ENCODE results near the gene STK31. TPM values are rescaled to one million over a fixed set of nuclear protein-coding genes. Genes with fewer than 3 reads are reported as not detected.

Gene STK31
- total and polyA plus RNA-seq, 10 of the 15 experiments (the other 5 are each of a cell fraction or from before 2014, with no cell fraction given), result 0.08 to 0.49 (median 0.17) TPM; not detected in 1

- TF ChIP-seq CTCF (IDR thresholded peaks at IDR 0.05 in 2 of 3, conservative IDR thresholded peaks at IDR 0.05 in 1 of 3; ENCODE audit: control insufficient read depth in 2 of 3, extremely low read depth in 1 of 3, insufficient read depth in 1 of 3, low read depth in 3 of 3, low read length in 3 of 3) (no peak), NBN (IDR thresholded peaks at IDR 0.05) (no peak)
- no peak overlapping the region for H3K9ac ChIP-seq (ENCODE audit: control insufficient read depth, insufficient read depth, low read length)
- ChIA-PET POLR2A (no interaction called here), CTCF (no interaction called here), RAD21 (ENCODE audit: unreplicated experiment) (no interaction called here), SMC1A (ENCODE audit: uncharacterized antibody, unreplicated experiment) (no interaction called here)
- H3K36me3 ChIP-seq (ENCODE audit: control insufficient read depth in 2 of 2, insufficient read depth in 2 of 2, low read length in 1 of 2), result no peaks in the 10 kb centered on the region
- no peak overlapping the region for H3K4me2 ChIP-seq (ENCODE audit: control insufficient read depth, insufficient read depth)
- no peaks in the 10 kb centered on the region for H3K79me2 ChIP-seq (ENCODE audit: control insufficient read depth, insufficient read depth, low read length)
- no peak overlapping the region for H3K4me3 ChIP-seq
- no peak for ATAC-seq
- H3K27me3 ChIP-seq (replicated peaks in 1 of 2; ENCODE audit: control insufficient read depth in 2 of 2, insufficient read depth in 2 of 2, low read length in 1 of 2), result no peaks in the 10 kb centered on the region
- no peaks in the 10 kb centered on the region for H3K4me1 ChIP-seq (ENCODE audit: control insufficient read depth, insufficient read depth, low read length)
- H3K27ac ChIP-seq (ENCODE audit: control insufficient read depth, insufficient read depth), result no peak overlapping the region
- FAIRE-seq, result no peak
- H2AFZ ChIP-seq (ENCODE audit: control insufficient read depth, low read depth, low read length), result no peak overlapping the region
- H4K20me1 ChIP-seq (ENCODE audit: control insufficient read depth, insufficient read depth), result no peaks in the 10 kb centered on the region
- no peaks in the 10 kb centered on the region; the same call in 1 of the 3 replicates for H3K9me3 ChIP-seq (replicated peaks; ENCODE audit: control insufficient read depth, insufficient read depth, low read length)
- in situ Hi-C loops (cut with MboI), result no loop called here
- no TSS peak for BruUV-seq (replicated peaks)
- intact Hi-C loops (cut with micrococcal nuclease; ENCODE audit: unreplicated experiment), result no loop called here
- DNase-seq (ENCODE audit: low read depth, low spot score), result no peak
These were observed 32.0 kb downstream of the STK31 start for GRCh38 chr7:23742051-23742450.

DNA sequence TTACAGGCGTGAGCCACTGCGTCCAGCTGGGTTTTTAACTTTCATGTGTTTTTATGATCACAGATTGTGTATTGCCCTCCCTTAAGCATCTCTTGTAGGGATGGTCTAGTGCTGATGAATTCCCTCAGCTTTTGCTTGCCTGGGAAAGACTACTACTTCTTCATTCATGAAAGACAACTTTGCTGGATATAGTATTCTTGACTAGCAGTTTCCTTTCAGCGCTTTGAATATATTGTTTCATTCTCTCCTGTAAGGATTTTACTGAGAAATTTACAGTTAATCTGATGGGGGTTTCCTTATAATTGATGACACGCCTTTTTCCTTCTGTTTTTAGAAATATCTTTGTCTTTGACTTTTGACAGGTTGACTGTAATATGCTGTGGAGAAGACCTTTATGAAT, 33.2 kb downstream of the STK31 start:
- DNase-seq (ENCODE audit: low read depth, low spot score), result no peak
- ChIA-PET CTCF (no interaction called here), SMC1A (ENCODE audit: uncharacterized antibody, unreplicated experiment) (no interaction called here), RAD21 (ENCODE audit: unreplicated experiment) (no interaction called here), POLR2A (interaction anchor here (0.7 kb wide), 1 partner anchor 641 kb away, joined by 5 read pairs; no protein-coding TSS in a partner anchor)
- no TSS peak for BruUV-seq (replicated peaks)
- no peaks in the 10 kb centered on the region for H4K20me1 ChIP-seq (ENCODE audit: control insufficient read depth, insufficient read depth)
- no peak overlapping the region for H3K4me2 ChIP-seq (ENCODE audit: control insufficient read depth, insufficient read depth)
- no peaks in the 10 kb centered on the region; the same call in 1 of the 3 replicates for H3K9me3 ChIP-seq (replicated peaks; ENCODE audit: control insufficient read depth, insufficient read depth, low read length)
- intact Hi-C loops (cut with micrococcal nuclease; ENCODE audit: unreplicated experiment), result no loop called here
- H3K9ac ChIP-seq (ENCODE audit: control insufficient read depth, insufficient read depth, low read length), result no peak overlapping the region
- in situ Hi-C loops (cut with MboI), result no loop called here
- H3K36me3 ChIP-seq (ENCODE audit: control insufficient read depth in 2 of 2, insufficient read depth in 2 of 2, low read length in 1 of 2), result no peaks in the 10 kb centered on the region
- no peaks in the 10 kb centered on the region for H3K4me1 ChIP-seq (ENCODE audit: control insufficient read depth, insufficient read depth, low read length)
- no peak overlapping the region for H3K27ac ChIP-seq (ENCODE audit: control insufficient read depth, insufficient read depth)
- no peak overlapping the region for H3K4me3 ChIP-seq
- 72% methylated on average over 4 of the region's 4 CpGs for WGBS (ENCODE audit: insufficient coverage, insufficient replicate concordance, low lambda C conversion rate, missing lambda C conversion rate)
- no peaks in the 10 kb centered on the region for H3K27me3 ChIP-seq (replicated peaks in 1 of 2; ENCODE audit: control insufficient read depth in 2 of 2, insufficient read depth in 2 of 2, low read length in 1 of 2)
- no peak for FAIRE-seq
- no peak overlapping the region for H2AFZ ChIP-seq (ENCODE audit: control insufficient read depth, low read depth, low read length)
- H3K79me2 ChIP-seq (ENCODE audit: control insufficient read depth, insufficient read depth, low read length), result no peaks in the 10 kb centered on the region
- no peak for ATAC-seq
- TF ChIP-seq ZNF217 (IDR thresholded peaks at IDR 0.05) (no peak), EGR1 (IDR thresholded peaks at IDR 0.05; ENCODE audit: borderline replicate concordance in 1 of 2, low read depth in 2 of 2, low read length in 2 of 2) (no peak), SMAD1 (IDR thresholded peaks at IDR 0.05; ENCODE audit: low read depth, partially characterized antibody) (no peak), BMI1 (IDR thresholded peaks at IDR 0.05; ENCODE audit: borderline replicate concordance) (no peak), NFXL1 (IDR thresholded peaks at IDR 0.05; ENCODE audit: borderline replicate concordance) (no peak), ATF7 (IDR thresholded peaks at IDR 0.05; ENCODE audit: low read depth) (no peak), E2F4 (IDR thresholded peaks at IDR 0.05; ENCODE audit: low read depth, low read length) (no peak), POLR2AphosphoS2 (IDR thresholded peaks at IDR 0.05; ENCODE audit: low read depth, low read length) (no peak), ZBTB33 (IDR thresholded peaks at IDR 0.05) (no peak)
- TF ChIP-seq, protein P1, sequence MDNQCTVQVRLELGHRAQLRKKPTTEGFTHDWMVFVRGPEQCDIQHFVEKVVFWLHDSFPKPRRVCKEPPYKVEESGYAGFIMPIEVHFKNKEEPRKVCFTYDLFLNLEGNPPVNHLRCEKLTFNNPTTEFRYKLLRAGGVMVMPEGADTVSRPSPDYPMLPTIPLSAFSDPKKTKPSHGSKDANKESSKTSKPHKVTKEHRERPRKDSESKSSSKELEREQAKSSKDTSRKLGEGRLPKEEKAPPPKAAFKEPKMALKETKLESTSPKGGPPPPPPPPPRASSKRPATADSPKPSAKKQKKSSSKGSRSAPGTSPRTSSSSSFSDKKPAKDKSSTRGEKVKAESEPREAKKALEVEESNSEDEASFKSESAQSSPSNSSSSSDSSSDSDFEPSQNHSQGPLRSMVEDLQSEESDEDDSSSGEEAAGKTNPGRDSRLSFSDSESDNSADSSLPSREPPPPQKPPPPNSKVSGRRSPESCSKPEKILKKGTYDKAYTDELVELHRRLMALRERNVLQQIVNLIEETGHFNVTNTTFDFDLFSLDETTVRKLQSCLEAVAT (IDR thresholded peaks at IDR 0.05), result no peak

Data from GM12878 (cell line).